CD4-positive, alpha-beta T cell (primary cell): ENCODE results near the gene SSTR5. TPM values are rescaled to one million over a fixed set of nuclear protein-coding genes. Genes with fewer than 3 reads are reported as not detected.

Experiments used
- ATAC-seq: fragments of 200-7000 bp; cut with Tn5 transposase; one replicate; pipeline ENCODE4 v1.10.0; 2022; ENCODE audit warnings: mild to moderate bottlenecking; ENCODE audit not compliant: poor library complexity
- CTCF ChIA-PET: fragments of 350-600 bp; sonication (Branson Sonifier 250); formaldehyde crosslinking; loops from one replicate; lab custom pipeline; 2021; ENCODE audit warnings: antibody characterized with exemption, inconsistent platforms; lab: Charles Lee
- POLR2A ChIA-PET: fragments of 350-600 bp; sonication (Branson Sonifier 250); formaldehyde crosslinking; loops from one replicate; lab custom pipeline; 2021; ENCODE audit warnings: antibody characterized with exemption, inconsistent platforms; lab: Charles Lee
- DNase-seq, 14 experiments: peaks; one replicate each; pipeline ENCODE4 v3.0.0-alpha.2; 2013 to 2020; ENCODE audit warnings: mixed read lengths in 2 of 14
- H3K27ac ChIP-seq, 2 donors: one replicate each; pipeline versions ENCODE4 v1.5.1 to v1.7.0; 2013; ENCODE audit warnings: low read length in 2 of 2, low read depth in 1 of 2, mild to moderate bottlenecking in 1 of 2
- H3K27me3 ChIP-seq, 2 experiments: 1 replicate in 1 of 2; 2 replicates in 1 of 2; pipeline versions ENCODE4 v1.6.1 to v1.7.0; 2013; ENCODE audit warnings: low read length in 2 of 2, control low read depth in 1 of 2, mild to moderate bottlenecking in 1 of 2, moderate library complexity in 1 of 2; ENCODE audit not compliant: insufficient read depth in 2 of 2, control insufficient read depth in 1 of 2
- H3K36me3 ChIP-seq: one replicate; pipeline ENCODE4 v1.6.1; 2013; ENCODE audit warnings: low read length, control low read depth; ENCODE audit not compliant: insufficient read depth
- H3K4me1 ChIP-seq: one replicate; pipeline ENCODE4 v1.6.1; 2013; ENCODE audit warnings: low read length, control low read depth; ENCODE audit not compliant: insufficient read depth
- H3K4me3 ChIP-seq: one replicate; pipeline ENCODE4 v1.5.1; 2013; ENCODE audit warnings: mild to moderate bottlenecking, low read length, moderate library complexity
- H3K9me3 ChIP-seq, 2 experiments: 1 replicate in 1 of 2; 2 replicates in 1 of 2; pipeline versions ENCODE4 v1.6.1 to v1.7.0; 2013; ENCODE audit warnings: low read length in 2 of 2, mild to moderate bottlenecking in 2 of 2, control low read depth in 1 of 2, moderate library complexity in 1 of 2; ENCODE audit not compliant: control insufficient read depth in 1 of 2, insufficient read depth in 1 of 2
- H3K27ac Mint-ChIP-seq: one replicate; pipeline ENCODE4 v1.8.0; 2020; ENCODE audit warnings: mixed read lengths
- H3K27me3 Mint-ChIP-seq: one replicate; pipeline ENCODE4 v1.8.0; 2021; ENCODE audit warnings: mixed read lengths
- H3K36me3 Mint-ChIP-seq: one replicate; pipeline ENCODE4 v1.8.0; 2021; ENCODE audit warnings: low read depth, mixed read lengths
- H3K4me1 Mint-ChIP-seq: one replicate; pipeline ENCODE4 v1.8.0; 2021; ENCODE audit warnings: low read depth, mixed read lengths
- H3K4me3 Mint-ChIP-seq: one replicate; pipeline ENCODE4 v1.8.0; 2020; ENCODE audit warnings: mild to moderate bottlenecking, mixed read lengths
- H3K9me3 Mint-ChIP-seq: one replicate; pipeline ENCODE4 v1.8.0; 2020; ENCODE audit warnings: mixed read lengths
- intact Hi-C, 2 experiments: fragments of 100-400 bp; cut with DNase I in 1 of 2; cut with micrococcal nuclease in 1 of 2; formaldehyde crosslinking; loops; one replicate each; pipeline versions ENCODE4 v1.15.1 to v1.9.0; 2023 to 2025; cut with DNase I, micrococcal nuclease
- total RNA-seq, 174 experiments: library from RNA in 2 of 174; stranded (reverse) in 2 of 174; gene quantifications; one replicate each; pipeline ENCODE4 v1.2.3 and lab custom pipeline; 2021 to 2026
- TF ChIP-seq, protein P1 (sequence below): fragments of 200-600 bp; IDR thresholded peaks from one replicate; pipeline ENCODE4 v1.8.0; 2022; ENCODE audit warnings: antibody characterized with exemption, mild to moderate bottlenecking

SSTR5 gene
- total RNA-seq, 2 experiments from 2014 or later, result not detected

DNA sequence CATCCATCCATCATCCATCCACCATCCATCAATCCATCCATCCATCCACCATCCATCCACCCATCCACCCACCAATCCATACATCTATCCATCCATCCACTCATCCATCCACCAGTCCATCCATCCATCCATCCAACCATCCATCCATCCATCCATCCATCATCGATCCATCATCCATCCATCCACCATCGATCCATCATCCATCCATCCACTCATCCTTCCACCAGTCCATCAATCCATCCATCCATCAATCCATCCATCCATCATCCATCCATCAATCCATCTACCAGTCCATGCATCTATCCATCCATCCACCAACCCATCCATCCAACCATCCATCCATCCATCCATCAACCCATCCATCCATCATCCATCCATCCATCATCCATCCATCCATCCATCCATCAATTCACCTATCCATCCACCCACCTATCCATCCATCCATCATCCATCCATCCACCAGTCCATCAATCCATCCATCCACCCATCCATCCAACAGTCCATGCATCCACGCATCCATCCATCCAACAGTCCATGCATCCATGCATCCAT lies 39.3 kb upstream of the SSTR5 start:
- Mint-ChIP-seq H3K27me3 (peaks cover 4% of the 10 kb centered on the region), H3K9me3 (no peaks in the 10 kb centered on the region), H3K36me3 (no peaks in the 10 kb centered on the region), H3K27ac (no peak overlapping the region), H3K4me1 (no peaks in the 10 kb centered on the region), H3K4me3 (no peak overlapping the region)
- ChIA-PET CTCF (no interaction called here), POLR2A (no interaction called here)
- Histone ChIP-seq H3K4me3 (no peak overlapping the region), H3K36me3 (no peaks in the 10 kb centered on the region), H3K27me3 (peaks cover 0 to 4% of the 10 kb centered on the region in 2 experiments), H3K4me1 (no peaks in the 10 kb centered on the region), H3K9me3 (peaks cover 0 to 37% of the 10 kb centered on the region in 2 experiments), H3K27ac (no peak overlapping the region)
- ATAC-seq (no peak), DNase-seq (no peak)
- intact Hi-C loops, result no loop called here
- TF ChIP-seq, protein P1, sequence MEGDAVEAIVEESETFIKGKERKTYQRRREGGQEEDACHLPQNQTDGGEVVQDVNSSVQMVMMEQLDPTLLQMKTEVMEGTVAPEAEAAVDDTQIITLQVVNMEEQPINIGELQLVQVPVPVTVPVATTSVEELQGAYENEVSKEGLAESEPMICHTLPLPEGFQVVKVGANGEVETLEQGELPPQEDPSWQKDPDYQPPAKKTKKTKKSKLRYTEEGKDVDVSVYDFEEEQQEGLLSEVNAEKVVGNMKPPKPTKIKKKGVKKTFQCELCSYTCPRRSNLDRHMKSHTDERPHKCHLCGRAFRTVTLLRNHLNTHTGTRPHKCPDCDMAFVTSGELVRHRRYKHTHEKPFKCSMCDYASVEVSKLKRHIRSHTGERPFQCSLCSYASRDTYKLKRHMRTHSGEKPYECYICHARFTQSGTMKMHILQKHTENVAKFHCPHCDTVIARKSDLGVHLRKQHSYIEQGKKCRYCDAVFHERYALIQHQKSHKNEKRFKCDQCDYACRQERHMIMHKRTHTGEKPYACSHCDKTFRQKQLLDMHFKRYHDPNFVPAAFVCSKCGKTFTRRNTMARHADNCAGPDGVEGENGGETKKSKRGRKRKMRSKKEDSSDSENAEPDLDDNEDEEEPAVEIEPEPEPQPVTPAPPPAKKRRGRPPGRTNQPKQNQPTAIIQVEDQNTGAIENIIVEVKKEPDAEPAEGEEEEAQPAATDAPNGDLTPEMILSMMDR, result no peak

GRCh38 chr16:1034230-1035065 lies 38.1 kb upstream of the SSTR5 start:
- H3K27ac ChIP-seq, result no peak overlapping the region
- no peak for DNase-seq
- no peak overlapping the region for H3K4me3 ChIP-seq
- H3K9me3 ChIP-seq, result peaks cover 0 to 36% of the 10 kb centered on the region in 2 experiments
- H3K27ac Mint-ChIP-seq, result no peak overlapping the region
- no peaks in the 10 kb centered on the region for H3K4me1 Mint-ChIP-seq
- intact Hi-C loops, result no loop called here
- H3K27me3 Mint-ChIP-seq, result peaks cover 2% of the 10 kb centered on the region
- TF ChIP-seq, protein P1, result no peak
- no peaks in the 10 kb centered on the region for H3K36me3 ChIP-seq
- ChIA-PET POLR2A (no interaction called here), CTCF (interaction anchor here (0.7 kb wide), 1 partner anchor 54 kb away, joined by 3 read pairs; no protein-coding TSS in a partner anchor)
- ATAC-seq, result no peak
- peaks cover 0 to 2% of the 10 kb centered on the region in 2 experiments for H3K27me3 ChIP-seq
- no peaks in the 10 kb centered on the region for H3K36me3 Mint-ChIP-seq
- H3K4me3 Mint-ChIP-seq, result no peak overlapping the region
- H3K9me3 Mint-ChIP-seq, result no peaks in the 10 kb centered on the region
- H3K4me1 ChIP-seq, result no peaks in the 10 kb centered on the region

- Histone ChIP-seq H3K27me3 (peaks cover 0 to 2% of the 10 kb centered on the region in 2 experiments), H3K36me3 (no peaks in the 10 kb centered on the region), H3K9me3 (peaks cover 0 to 36% of the 10 kb centered on the region in 2 experiments), H3K4me1 (no peaks in the 10 kb centered on the region), H3K27ac (no peak overlapping the region), H3K4me3 (no peak overlapping the region)
- ChIA-PET CTCF (no interaction called here), POLR2A (no interaction called here)
- no peaks in the 10 kb centered on the region for H3K36me3 Mint-ChIP-seq
- ATAC-seq (no peak), DNase-seq (no peak)
- no peak overlapping the region for H3K4me3 Mint-ChIP-seq
- no peaks in the 10 kb centered on the region for H3K27me3 Mint-ChIP-seq
- no peak overlapping the region for H3K27ac Mint-ChIP-seq
- intact Hi-C loops, result no loop called here
- H3K4me1 Mint-ChIP-seq, result no peaks in the 10 kb centered on the region
- TF ChIP-seq, protein P1, result no peak
- H3K9me3 Mint-ChIP-seq, result no peaks in the 10 kb centered on the region
Observed at GRCh38 chr16:1035066-1035415, 37.5 kb upstream of the SSTR5 start.
